Measurements from ENCODE around the gene REV1. TPM values are rescaled to one million over a fixed set of nuclear protein-coding genes. Genes with fewer than 3 reads are reported as not detected.
A peak's percentile ranks its signal among the peaks of the same experiment; 100 is the strongest.

Gene REV1
- total and polyA plus RNA-seq, 2 experiments from 2014 or later, result 14.4 to 19.5 TPM

DNA sequence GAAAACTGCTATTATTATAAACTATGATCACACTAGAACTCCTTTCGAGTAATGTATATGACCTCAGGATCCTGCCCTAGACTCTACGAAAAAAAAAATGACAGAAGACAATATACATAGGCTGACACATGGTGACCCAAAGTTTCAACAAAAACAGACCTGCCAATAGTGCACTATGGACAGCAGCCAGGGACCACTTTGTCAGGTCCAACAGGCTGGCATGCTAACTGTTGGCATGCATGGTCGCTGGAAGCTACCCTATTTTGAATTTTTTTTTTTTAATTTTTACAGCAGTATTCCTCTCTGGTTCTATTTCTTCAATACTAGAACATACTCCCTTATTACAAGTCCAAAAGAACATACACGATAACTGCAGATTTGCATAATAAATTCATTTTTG lies 38.1 kb downstream of the REV1 start:
- TF ChIP-seq EZH2 (IDR thresholded peaks at IDR 0.05; ENCODE audit: insufficient read depth, poor library complexity, severe bottlenecking) (no peak), EZH2phosphoT487 (IDR thresholded peaks at IDR 0.05; ENCODE audit: insufficient read depth, low read depth) (no peak)
- WGBS, 2 experiments (ENCODE audit: low coverage in 1 of 2, low lambda C conversion rate in 2 of 2, missing lambda C conversion rate in 2 of 2), result 75 to 79% methylated on average over 4 of the region's 4 CpGs
- H3K4me3 ChIP-seq, result no peak overlapping the region
- no peak for DNase-seq
- H3K9me3 ChIP-seq (ENCODE audit: low read depth), result no peaks in the 10 kb centered on the region
- in situ Hi-C loops (cut with MboI), result no loop called here
- H3K79me2 ChIP-seq (ENCODE audit: insufficient read depth), result peaks cover 80% of the 10 kb centered on the region
- H3K9ac ChIP-seq, result no peak overlapping the region
- H3K4me1 ChIP-seq (ENCODE audit: insufficient read depth), result peaks cover 9% of the 10 kb centered on the region
- no peaks in the 10 kb centered on the region for H3K9me2 ChIP-seq (ENCODE audit: insufficient read depth)
- H3K27ac ChIP-seq, result no peak overlapping the region
- no peaks in the 10 kb centered on the region for H3K27me3 ChIP-seq (replicated peaks; ENCODE audit: insufficient read depth)
- no peaks in the 10 kb centered on the region for H4K20me1 ChIP-seq (ENCODE audit: insufficient read depth)
- H2AFZ ChIP-seq, result no peak overlapping the region
- H3K4me2 ChIP-seq (ENCODE audit: unreplicated experiment), result no peak overlapping the region
- peaks cover 8% of the 10 kb centered on the region for H3F3A ChIP-seq (ENCODE audit: insufficient read depth)
- H3K36me3 ChIP-seq (ENCODE audit: low read depth), result peaks cover 23% of the 10 kb centered on the region

- Histone ChIP-seq H3K9me3 (ENCODE audit: low read depth) (no peaks in the 10 kb centered on the region), H4K20me1 (ENCODE audit: insufficient read depth) (no peaks in the 10 kb centered on the region), H2AFZ (no peak overlapping the region), H3K9me2 (ENCODE audit: insufficient read depth) (no peaks in the 10 kb centered on the region), H3K27ac (no peak overlapping the region), H3K4me1 (ENCODE audit: insufficient read depth) (peaks cover 9% of the 10 kb centered on the region), H3K36me3 (ENCODE audit: low read depth) (peaks cover 21% of the 10 kb centered on the region), H3K27me3 (replicated peaks; ENCODE audit: insufficient read depth) (no peaks in the 10 kb centered on the region), H3K9ac (no peak overlapping the region), H3K79me2 (ENCODE audit: insufficient read depth) (peaks cover 80% of the 10 kb centered on the region), H3F3A (ENCODE audit: insufficient read depth) (peaks cover 8% of the 10 kb centered on the region), H3K4me2 (ENCODE audit: unreplicated experiment) (no peak overlapping the region), H3K4me3 (no peak overlapping the region)
- WGBS, 2 experiments (ENCODE audit: low coverage in 1 of 2, low lambda C conversion rate in 2 of 2, missing lambda C conversion rate in 2 of 2), result 73 to 79% methylated on average over 4 of the region's 4 CpGs
- TF ChIP-seq EZH2 (IDR thresholded peaks at IDR 0.05; ENCODE audit: insufficient read depth, poor library complexity, severe bottlenecking), result no peak
- TF ChIP-seq EZH2phosphoT487 (IDR thresholded peaks at IDR 0.05; ENCODE audit: insufficient read depth, low read depth), result no peak
- in situ Hi-C loops (cut with MboI), result no loop called here
- DNase-seq, result no peak
These were observed 38.5 kb downstream of the REV1 start for GRCh38 chr2:99451280-99451679.

DNA sequence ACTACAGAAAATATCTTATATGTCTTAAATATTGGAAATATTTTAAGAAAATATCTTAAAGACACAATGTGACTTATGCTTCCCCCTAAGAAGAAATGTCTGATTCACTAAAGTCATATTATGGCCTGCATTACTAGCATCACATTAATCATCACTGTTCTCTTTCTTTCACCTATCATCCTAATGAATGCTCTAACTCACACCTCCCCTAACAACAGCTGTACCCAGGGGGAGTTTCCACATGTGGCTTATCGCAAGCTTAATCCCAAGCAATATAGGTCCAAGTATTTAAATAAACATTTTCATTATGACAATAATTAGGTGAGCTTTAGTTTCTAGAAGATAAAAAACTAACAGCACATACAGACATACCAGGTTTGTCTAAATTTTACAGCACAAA lies 39.6 kb downstream of the REV1 start:
- Histone ChIP-seq H3K4me2 (ENCODE audit: unreplicated experiment) (no peak overlapping the region), H3K9ac (no peak overlapping the region), H3K9me3 (ENCODE audit: low read depth) (no peaks in the 10 kb centered on the region), H4K20me1 (ENCODE audit: insufficient read depth) (no peaks in the 10 kb centered on the region), H3K36me3 (ENCODE audit: low read depth) (peaks cover 11% of the 10 kb centered on the region; the same call in 1 of the 2 replicates), H3K9me2 (ENCODE audit: insufficient read depth) (no peaks in the 10 kb centered on the region), H3K4me3 (no peak overlapping the region), H3K79me2 (ENCODE audit: insufficient read depth) (peaks cover 80% of the 10 kb centered on the region), H2AFZ (no peak overlapping the region), H3K27me3 (replicated peaks; ENCODE audit: insufficient read depth) (no peaks in the 10 kb centered on the region), H3F3A (ENCODE audit: insufficient read depth) (peaks cover 8% of the 10 kb centered on the region), H3K4me1 (ENCODE audit: insufficient read depth) (peaks cover 9% of the 10 kb centered on the region), H3K27ac (no peak overlapping the region)
- in situ Hi-C loops (cut with MboI), result no loop called here
- TF ChIP-seq EZH2phosphoT487 (IDR thresholded peaks at IDR 0.05; ENCODE audit: insufficient read depth, low read depth), result no peak
- TF ChIP-seq EZH2 (IDR thresholded peaks at IDR 0.05; ENCODE audit: insufficient read depth, poor library complexity, severe bottlenecking), result no peak
- 98 to 100% methylated on average over 1 of the region's 1 CpG for WGBS, 2 experiments (ENCODE audit: low coverage in 1 of 2, low lambda C conversion rate in 2 of 2, missing lambda C conversion rate in 2 of 2)
- no peak for DNase-seq

DNA sequence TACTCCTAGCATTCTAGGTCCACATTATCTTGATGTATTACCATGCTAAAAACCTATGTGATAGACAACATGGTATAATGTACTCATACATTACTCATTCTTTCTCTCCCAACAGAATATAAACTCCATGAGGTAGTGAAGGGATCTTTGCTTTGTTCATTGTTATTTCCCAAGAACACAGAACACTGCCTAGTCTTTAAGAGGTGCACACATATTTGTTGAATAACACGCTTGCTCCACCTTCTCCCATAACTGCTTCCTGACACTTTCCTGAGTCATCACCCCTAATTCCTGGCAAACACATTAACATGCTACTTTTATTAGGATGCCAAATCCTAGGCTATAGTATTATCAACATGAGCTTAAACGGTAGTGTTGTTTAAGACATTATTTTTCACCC lies 41.3 kb downstream of the REV1 start:
- Histone ChIP-seq H3K4me2 (ENCODE audit: unreplicated experiment) (peak overlapping the region; percentile 10), H3K27me3 (replicated peaks; ENCODE audit: insufficient read depth) (no peaks in the 10 kb centered on the region), H3K27ac (peak overlapping the region; percentile 69), H3K4me3 (no peak overlapping the region), H3K9me2 (ENCODE audit: insufficient read depth) (no peaks in the 10 kb centered on the region), H3F3A (ENCODE audit: insufficient read depth) (peaks cover 8% of the 10 kb centered on the region), H3K4me1 (ENCODE audit: insufficient read depth) (peaks cover 19% of the 10 kb centered on the region), H4K20me1 (ENCODE audit: insufficient read depth) (peaks cover 3% of the 10 kb centered on the region; the same call in 1 of the 2 replicates), H3K9ac (no peak overlapping the region), H3K79me2 (ENCODE audit: insufficient read depth) (peaks cover 83% of the 10 kb centered on the region), H3K9me3 (ENCODE audit: low read depth) (no peaks in the 10 kb centered on the region), H2AFZ (no peak overlapping the region), H3K36me3 (ENCODE audit: low read depth) (peaks cover 9% of the 10 kb centered on the region; the same call in 1 of the 2 replicates)
- TF ChIP-seq EZH2phosphoT487 (IDR thresholded peaks at IDR 0.05; ENCODE audit: insufficient read depth, low read depth), result no peak
- TF ChIP-seq EZH2 (IDR thresholded peaks at IDR 0.05; ENCODE audit: insufficient read depth, poor library complexity, severe bottlenecking), result no peak
- in situ Hi-C loops (cut with MboI), result no loop called here
- peak; percentile 73 for DNase-seq
- 59 to 64% methylated on average over 2 of the region's 2 CpGs for WGBS, 2 experiments (ENCODE audit: low coverage in 1 of 2, low lambda C conversion rate in 2 of 2, missing lambda C conversion rate in 2 of 2)

DNA sequence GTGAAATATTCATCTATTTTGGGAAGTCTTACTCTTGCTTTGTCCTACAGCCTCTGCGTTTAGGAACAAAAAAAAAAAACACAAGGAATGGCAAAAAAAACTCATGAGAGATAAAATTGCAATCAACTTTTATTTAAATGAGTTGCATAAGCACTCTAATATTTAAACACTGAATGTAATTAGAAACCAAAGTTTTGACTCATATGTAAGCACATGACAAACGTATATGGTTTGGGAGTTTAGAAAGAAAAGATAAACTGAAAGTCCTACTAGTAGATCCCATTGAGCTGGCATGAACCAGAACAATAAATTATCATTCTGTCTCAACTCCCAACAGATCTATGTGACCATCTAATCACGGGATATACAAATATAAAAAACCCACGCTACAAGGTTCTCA lies 44.8 kb downstream of the REV1 start:
- H3K4me3 ChIP-seq, result no peak overlapping the region
- H3K9ac ChIP-seq, result no peak overlapping the region
- H3K9me3 ChIP-seq (ENCODE audit: low read depth), result no peaks in the 10 kb centered on the region
- H3K79me2 ChIP-seq (ENCODE audit: insufficient read depth), result peaks cover 61% of the 10 kb centered on the region
- H3K27me3 ChIP-seq (replicated peaks; ENCODE audit: insufficient read depth), result no peaks in the 10 kb centered on the region
- peaks cover 19% of the 10 kb centered on the region for H3K4me1 ChIP-seq (ENCODE audit: insufficient read depth)
- WGBS, 2 experiments (ENCODE audit: low coverage in 1 of 2, low lambda C conversion rate in 2 of 2, missing lambda C conversion rate in 2 of 2), result 88 to 90% methylated on average over 4 of the region's 4 CpGs
- H3F3A ChIP-seq (ENCODE audit: insufficient read depth), result peaks cover 8% of the 10 kb centered on the region
- TF ChIP-seq EZH2phosphoT487 (IDR thresholded peaks at IDR 0.05; ENCODE audit: insufficient read depth, low read depth) (no peak), EZH2 (IDR thresholded peaks at IDR 0.05; ENCODE audit: insufficient read depth, poor library complexity, severe bottlenecking) (no peak)
- in situ Hi-C loops (cut with MboI), result no loop called here
- H2AFZ ChIP-seq, result no peak overlapping the region
- no peak overlapping the region for H3K4me2 ChIP-seq (ENCODE audit: unreplicated experiment)
- H3K36me3 ChIP-seq (ENCODE audit: low read depth), result peaks cover 7% of the 10 kb centered on the region; the same call in 1 of the 2 replicates
- no peaks in the 10 kb centered on the region for H3K9me2 ChIP-seq (ENCODE audit: insufficient read depth)
- no peak overlapping the region for H3K27ac ChIP-seq
- DNase-seq, result no peak
- H4K20me1 ChIP-seq (ENCODE audit: insufficient read depth), result peaks cover 3% of the 10 kb centered on the region; the same call in 1 of the 2 replicates

Measured in GM23248 (cell line).